ENCODE data around the gene BMP2. TPM values are rescaled to one million over a fixed set of nuclear protein-coding genes. Genes with fewer than 3 reads are reported as not detected.
A peak's percentile ranks its signal among the peaks of the same experiment; 100 is the strongest.

The BMP2 gene
- total and polyA plus RNA-seq, 2 donors from 2014 or later, result 3.3 to 8.7 TPM

DNA sequence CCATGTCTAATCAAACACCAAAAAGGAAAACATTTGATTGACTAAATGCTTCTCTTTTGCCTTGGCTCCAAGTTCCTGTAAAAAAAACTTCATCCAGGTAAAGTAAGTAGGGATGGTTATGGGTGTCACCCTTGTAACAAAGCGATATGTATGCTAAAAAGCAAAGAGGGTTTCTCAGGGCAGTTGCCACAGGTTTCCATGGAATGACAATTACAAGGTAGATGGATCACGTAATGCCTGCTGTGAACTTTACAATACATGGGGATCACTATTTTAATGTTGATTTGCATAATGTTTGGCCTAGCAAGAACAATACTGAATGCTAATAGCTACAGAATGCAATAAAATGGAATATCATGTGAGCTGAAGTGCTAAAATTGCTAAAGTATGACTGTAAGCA is 2.9 kb upstream of the BMP2 start:
- DNase-seq (no peak), FAIRE-seq (no peak)
- TF ChIP-seq, protein P1, sequence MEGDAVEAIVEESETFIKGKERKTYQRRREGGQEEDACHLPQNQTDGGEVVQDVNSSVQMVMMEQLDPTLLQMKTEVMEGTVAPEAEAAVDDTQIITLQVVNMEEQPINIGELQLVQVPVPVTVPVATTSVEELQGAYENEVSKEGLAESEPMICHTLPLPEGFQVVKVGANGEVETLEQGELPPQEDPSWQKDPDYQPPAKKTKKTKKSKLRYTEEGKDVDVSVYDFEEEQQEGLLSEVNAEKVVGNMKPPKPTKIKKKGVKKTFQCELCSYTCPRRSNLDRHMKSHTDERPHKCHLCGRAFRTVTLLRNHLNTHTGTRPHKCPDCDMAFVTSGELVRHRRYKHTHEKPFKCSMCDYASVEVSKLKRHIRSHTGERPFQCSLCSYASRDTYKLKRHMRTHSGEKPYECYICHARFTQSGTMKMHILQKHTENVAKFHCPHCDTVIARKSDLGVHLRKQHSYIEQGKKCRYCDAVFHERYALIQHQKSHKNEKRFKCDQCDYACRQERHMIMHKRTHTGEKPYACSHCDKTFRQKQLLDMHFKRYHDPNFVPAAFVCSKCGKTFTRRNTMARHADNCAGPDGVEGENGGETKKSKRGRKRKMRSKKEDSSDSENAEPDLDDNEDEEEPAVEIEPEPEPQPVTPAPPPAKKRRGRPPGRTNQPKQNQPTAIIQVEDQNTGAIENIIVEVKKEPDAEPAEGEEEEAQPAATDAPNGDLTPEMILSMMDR (IDR thresholded peaks at IDR 0.05; ENCODE audit: borderline replicate concordance, extremely low read depth, insufficient read depth), result no peak
- intact Hi-C loops (cut with DNase I), result no loop called here
- Histone ChIP-seq H3K27ac (ENCODE audit: low read depth in 2 of 2, low read length in 2 of 2) (no peak overlapping the region), H3K4me3 (ENCODE audit: low read length in 3 of 3) (no peak overlapping the region), H3K36me3 (ENCODE audit: control insufficient read depth in 2 of 3, insufficient read depth in 3 of 3, low read length in 3 of 3) (no peaks in the 10 kb centered on the region), H3K9me3 (ENCODE audit: control insufficient read depth in 2 of 3, insufficient read depth in 1 of 3, low read length in 3 of 3) (no peaks in the 10 kb centered on the region), H3K9ac (ENCODE audit: low read length in 3 of 3) (no peak overlapping the region), H3K27me3 (ENCODE audit: control insufficient read depth, insufficient read depth, low read length) (no peaks in the 10 kb centered on the region), H3K4me1 (ENCODE audit: control insufficient read depth in 2 of 3, insufficient read depth in 2 of 3, low read depth in 1 of 3, low read length in 3 of 3) (peaks cover 0 to 5% (median 0%) of the 10 kb centered on the region in 3 donors)

DNA sequence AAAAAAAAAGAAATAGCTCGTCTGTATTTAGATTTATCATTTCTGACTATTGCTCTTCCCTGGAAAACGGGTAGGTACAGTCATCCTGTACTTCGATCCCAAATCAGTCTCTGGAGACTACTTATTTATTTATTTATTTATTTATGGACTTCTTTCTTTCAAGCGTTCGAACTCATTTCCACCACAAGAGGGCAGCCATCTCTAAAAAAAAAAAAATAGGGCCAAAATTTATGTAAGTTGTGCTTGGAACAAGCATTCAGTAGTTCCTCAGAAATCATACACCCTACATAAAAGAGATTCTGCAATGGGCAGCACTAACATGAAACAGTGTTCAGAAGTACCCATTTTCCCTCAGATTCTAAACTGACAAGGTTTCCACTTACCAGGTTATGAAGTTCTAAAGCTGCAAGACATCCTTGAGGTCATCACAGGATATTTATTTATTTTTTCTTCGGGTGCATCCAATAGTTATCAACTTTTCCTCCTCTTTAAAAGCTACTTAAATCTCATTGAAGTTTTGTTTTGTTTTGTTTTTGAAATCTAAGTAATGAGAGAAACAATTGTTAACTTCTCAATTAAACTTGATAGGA is 1.9 kb upstream of the BMP2 start:
- Histone ChIP-seq H3K4me3 (ENCODE audit: low read length in 3 of 3) (no peak overlapping the region), H3K4me1 (ENCODE audit: control insufficient read depth in 2 of 3, insufficient read depth in 2 of 3, low read depth in 1 of 3, low read length in 3 of 3) (peaks cover 0 to 11% (median 0%) of the 10 kb centered on the region in 3 donors), H3K27me3 (ENCODE audit: control insufficient read depth, insufficient read depth, low read length) (no peaks in the 10 kb centered on the region), H3K27ac (ENCODE audit: low read depth in 2 of 2, low read length in 2 of 2) (no peak overlapping the region), H3K9me3 (ENCODE audit: control insufficient read depth in 2 of 3, insufficient read depth in 1 of 3, low read length in 3 of 3) (no peaks in the 10 kb centered on the region), H3K36me3 (ENCODE audit: control insufficient read depth in 2 of 3, insufficient read depth in 3 of 3, low read length in 3 of 3) (no peaks in the 10 kb centered on the region), H3K9ac (ENCODE audit: low read length in 3 of 3) (no peak overlapping the region)
- peak; percentile 88 for FAIRE-seq
- intact Hi-C loops (cut with DNase I), result no loop called here
- TF ChIP-seq, protein P1 (IDR thresholded peaks at IDR 0.05; ENCODE audit: borderline replicate concordance, extremely low read depth, insufficient read depth), result peak; percentile 44
- DNase-seq, result peak in 3 of 5 donors; percentile 41 to 88 (median 76)

DNA sequence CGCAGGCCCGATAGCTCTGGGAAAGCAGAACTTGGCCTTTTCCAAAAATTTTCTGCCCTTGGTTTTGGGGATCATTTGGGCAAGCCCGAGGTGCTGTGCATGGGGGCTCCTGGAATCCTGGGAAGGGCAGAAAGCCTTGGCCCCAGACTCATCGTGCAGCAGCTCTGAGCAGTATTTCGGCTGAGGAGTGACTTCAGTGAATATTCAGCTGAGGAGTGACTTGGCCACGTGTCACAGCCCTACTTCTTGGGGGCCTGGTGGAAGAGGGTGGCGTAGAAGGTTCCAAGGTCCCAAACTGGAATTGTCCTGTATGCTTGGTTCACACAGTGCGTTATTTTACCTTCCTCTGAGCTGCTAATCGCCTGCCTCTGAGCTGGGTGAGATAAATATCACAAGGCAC is 1.1 kb upstream of the BMP2 start:
- TF ChIP-seq, protein P1 (IDR thresholded peaks at IDR 0.05; ENCODE audit: borderline replicate concordance, extremely low read depth, insufficient read depth), result no peak
- no peak for FAIRE-seq
- Histone ChIP-seq H3K9me3 (ENCODE audit: control insufficient read depth in 2 of 3, insufficient read depth in 1 of 3, low read length in 3 of 3) (no peaks in the 10 kb centered on the region), H3K4me3 (ENCODE audit: low read length in 3 of 3) (no peak overlapping the region), H3K36me3 (ENCODE audit: control insufficient read depth in 2 of 3, insufficient read depth in 3 of 3, low read length in 3 of 3) (no peaks in the 10 kb centered on the region), H3K27ac (ENCODE audit: low read depth in 2 of 2, low read length in 2 of 2) (no peak overlapping the region), H3K9ac (ENCODE audit: low read length in 3 of 3) (peak overlapping the region in 1 of 3 donors; percentile 13), H3K4me1 (ENCODE audit: control insufficient read depth in 2 of 3, insufficient read depth in 2 of 3, low read depth in 1 of 3, low read length in 3 of 3) (peaks cover 0 to 11% (median 0%) of the 10 kb centered on the region in 3 donors), H3K27me3 (ENCODE audit: control insufficient read depth, insufficient read depth, low read length) (no peaks in the 10 kb centered on the region)
- DNase-seq, result peak in 1 of 5 donors; percentile 33
- intact Hi-C loops (cut with DNase I), result no loop called here

All from kidney (tissue), 14 donors.